Thyroid gland (tissue), 4 donors: ENCODE measurements around the gene BTNL8.

Experiments
- CTCF ChIP-seq, 6 experiments: fragments of 200-600 bp in 3 of 6; fragments of 450-650 bp in 3 of 6; sonication (generic) in 3 of 6; IDR thresholded peaks; one replicate each; pipeline ENCODE4 v1.5.1; 2016 to 2019; ENCODE audit warnings: antibody characterized with exemption in 6 of 6, mild to moderate bottlenecking in 2 of 6, inconsistent platforms in 1 of 6, moderate library complexity in 1 of 6
- POLR2A ChIP-seq, 2 donors: fragments of 450-650 bp; IDR thresholded peaks; one replicate each; pipeline ENCODE4 v1.6.1; 2017; ENCODE audit warnings: antibody characterized with exemption in 2 of 2, mild to moderate bottlenecking in 2 of 2, moderate library complexity in 1 of 2

GRCh38 chr5:180875860-180876426 lies 23.0 kb upstream of the BTNL8 start:
- TF ChIP-seq CTCF (IDR thresholded peaks at IDR 0.05) (no peak), POLR2A (IDR thresholded peaks at IDR 0.05) (no peak)
